ENCODE measurements around the gene ARMH1.

The ARMH1 gene

GRCh38 chr1:44700573-44700972 lies 26.1 kb downstream of the ARMH1 start:
- H3K4me3 ChIP-seq (ENCODE audit: low read depth, low read length), result no peak overlapping the region
- TF ChIP-seq MAX (IDR thresholded peaks at IDR 0.05; ENCODE audit: low read depth, low read length), result no peak
- TF ChIP-seq POLR2A (IDR thresholded peaks at IDR 0.05; ENCODE audit: extremely low read depth, insufficient read length), result no peak
- TF ChIP-seq CTCF (IDR thresholded peaks at IDR 0.05; ENCODE audit: low read depth, low read length), result no peak
- no peak for TF ChIP-seq MYC (IDR thresholded peaks at IDR 0.05; ENCODE audit: low read depth, low read length)
- no peak for DNase-seq (ENCODE audit: low read depth)

- DNase-seq (ENCODE audit: low read depth), result no peak
- no peak for TF ChIP-seq POLR2A (IDR thresholded peaks at IDR 0.05; ENCODE audit: extremely low read depth, insufficient read length)
- no peak for TF ChIP-seq CTCF (IDR thresholded peaks at IDR 0.05; ENCODE audit: low read depth, low read length)
- no peak for TF ChIP-seq MAX (IDR thresholded peaks at IDR 0.05; ENCODE audit: low read depth, low read length)
- TF ChIP-seq MYC (IDR thresholded peaks at IDR 0.05; ENCODE audit: low read depth, low read length), result no peak
- H3K4me3 ChIP-seq (ENCODE audit: low read depth, low read length), result no peak overlapping the region
Observed at GRCh38 chr1:44701141-44701573, 26.6 kb downstream of the ARMH1 start.

- no peak overlapping the region for H3K4me3 ChIP-seq (ENCODE audit: low read depth, low read length)
- no peak for DNase-seq (ENCODE audit: low read depth)
- TF ChIP-seq CTCF (IDR thresholded peaks at IDR 0.05; ENCODE audit: low read depth, low read length) (no peak), MYC (IDR thresholded peaks at IDR 0.05; ENCODE audit: low read depth, low read length) (no peak), MAX (IDR thresholded peaks at IDR 0.05; ENCODE audit: low read depth, low read length) (no peak), POLR2A (IDR thresholded peaks at IDR 0.05; ENCODE audit: extremely low read depth, insufficient read length) (no peak)
Observed at GRCh38 chr1:44705470-44705869, 31.0 kb downstream of the ARMH1 start.

- TF ChIP-seq MAX (IDR thresholded peaks at IDR 0.05; ENCODE audit: low read depth, low read length) (no peak), CTCF (IDR thresholded peaks at IDR 0.05; ENCODE audit: low read depth, low read length) (no peak), MYC (IDR thresholded peaks at IDR 0.05; ENCODE audit: low read depth, low read length) (no peak), POLR2A (IDR thresholded peaks at IDR 0.05; ENCODE audit: extremely low read depth, insufficient read length) (no peak)
- H3K4me3 ChIP-seq (ENCODE audit: low read depth, low read length), result no peak overlapping the region
- no peak for DNase-seq (ENCODE audit: low read depth)
Observed at GRCh38 chr1:44705938-44706337, 31.4 kb downstream of the ARMH1 start.

GRCh38 chr1:44707112-44707881 lies 32.8 kb downstream of the ARMH1 start:
- H3K4me3 ChIP-seq (ENCODE audit: low read depth, low read length), result no peak overlapping the region
- no peak for DNase-seq (ENCODE audit: low read depth)
- no peak for TF ChIP-seq POLR2A (IDR thresholded peaks at IDR 0.05; ENCODE audit: extremely low read depth, insufficient read length)
- TF ChIP-seq CTCF (IDR thresholded peaks at IDR 0.05; ENCODE audit: low read depth, low read length), result no peak
- no peak for TF ChIP-seq MAX (IDR thresholded peaks at IDR 0.05; ENCODE audit: low read depth, low read length)
- TF ChIP-seq MYC (IDR thresholded peaks at IDR 0.05; ENCODE audit: low read depth, low read length), result no peak
